ENCODE data around the gene PLEKHG5. TPM values are rescaled to one million over a fixed set of nuclear protein-coding genes. Genes with fewer than 3 reads are reported as not detected.
"Not testable (repeated sequence)": the region's sequence is repeated elsewhere in the genome, so short reads cannot be mapped to it uniquely, and the experiment has no call there.

Gene PLEKHG5
- total RNA-seq, 4 donors from 2014 or later: 72.5 to 170 (median 99.8) TPM

DNA sequence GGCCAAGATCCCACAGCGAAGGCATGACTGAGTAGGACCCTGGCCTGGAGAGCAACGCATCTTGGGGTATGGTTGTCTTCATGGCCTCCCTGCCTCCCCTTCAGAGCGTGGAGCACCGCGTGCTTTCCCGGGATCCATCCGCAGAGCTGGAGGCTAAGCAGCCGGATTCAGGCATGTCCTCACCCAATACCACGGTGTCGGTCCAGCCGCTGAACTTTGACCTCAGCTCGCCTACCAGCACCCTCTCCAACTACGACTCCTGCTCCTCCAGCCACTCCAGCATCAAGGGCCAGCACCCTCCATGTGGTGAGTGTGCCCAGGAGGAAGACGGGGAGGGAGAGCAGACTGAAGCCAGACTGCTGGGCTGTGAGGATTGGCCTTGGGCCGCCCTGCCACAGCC is 47.1 kb downstream of the PLEKHG5 start:
- WGBS, 2 donors: 90 to 93% methylated on average over 11 to 15 of the region's 15 CpGs
- intact Hi-C loops (cut with DNase I; ENCODE audit: low total_unique reads): no loop called here
- TF ChIP-seq, protein P1, sequence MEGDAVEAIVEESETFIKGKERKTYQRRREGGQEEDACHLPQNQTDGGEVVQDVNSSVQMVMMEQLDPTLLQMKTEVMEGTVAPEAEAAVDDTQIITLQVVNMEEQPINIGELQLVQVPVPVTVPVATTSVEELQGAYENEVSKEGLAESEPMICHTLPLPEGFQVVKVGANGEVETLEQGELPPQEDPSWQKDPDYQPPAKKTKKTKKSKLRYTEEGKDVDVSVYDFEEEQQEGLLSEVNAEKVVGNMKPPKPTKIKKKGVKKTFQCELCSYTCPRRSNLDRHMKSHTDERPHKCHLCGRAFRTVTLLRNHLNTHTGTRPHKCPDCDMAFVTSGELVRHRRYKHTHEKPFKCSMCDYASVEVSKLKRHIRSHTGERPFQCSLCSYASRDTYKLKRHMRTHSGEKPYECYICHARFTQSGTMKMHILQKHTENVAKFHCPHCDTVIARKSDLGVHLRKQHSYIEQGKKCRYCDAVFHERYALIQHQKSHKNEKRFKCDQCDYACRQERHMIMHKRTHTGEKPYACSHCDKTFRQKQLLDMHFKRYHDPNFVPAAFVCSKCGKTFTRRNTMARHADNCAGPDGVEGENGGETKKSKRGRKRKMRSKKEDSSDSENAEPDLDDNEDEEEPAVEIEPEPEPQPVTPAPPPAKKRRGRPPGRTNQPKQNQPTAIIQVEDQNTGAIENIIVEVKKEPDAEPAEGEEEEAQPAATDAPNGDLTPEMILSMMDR (IDR thresholded peaks at IDR 0.05): no peak
- no peak for DNase-seq (ENCODE audit: low spot score in 2 of 2)
- H3K4me3 ChIP-seq (ENCODE audit: low read depth, poor library complexity, severe bottlenecking): no peak overlapping the region

DNA sequence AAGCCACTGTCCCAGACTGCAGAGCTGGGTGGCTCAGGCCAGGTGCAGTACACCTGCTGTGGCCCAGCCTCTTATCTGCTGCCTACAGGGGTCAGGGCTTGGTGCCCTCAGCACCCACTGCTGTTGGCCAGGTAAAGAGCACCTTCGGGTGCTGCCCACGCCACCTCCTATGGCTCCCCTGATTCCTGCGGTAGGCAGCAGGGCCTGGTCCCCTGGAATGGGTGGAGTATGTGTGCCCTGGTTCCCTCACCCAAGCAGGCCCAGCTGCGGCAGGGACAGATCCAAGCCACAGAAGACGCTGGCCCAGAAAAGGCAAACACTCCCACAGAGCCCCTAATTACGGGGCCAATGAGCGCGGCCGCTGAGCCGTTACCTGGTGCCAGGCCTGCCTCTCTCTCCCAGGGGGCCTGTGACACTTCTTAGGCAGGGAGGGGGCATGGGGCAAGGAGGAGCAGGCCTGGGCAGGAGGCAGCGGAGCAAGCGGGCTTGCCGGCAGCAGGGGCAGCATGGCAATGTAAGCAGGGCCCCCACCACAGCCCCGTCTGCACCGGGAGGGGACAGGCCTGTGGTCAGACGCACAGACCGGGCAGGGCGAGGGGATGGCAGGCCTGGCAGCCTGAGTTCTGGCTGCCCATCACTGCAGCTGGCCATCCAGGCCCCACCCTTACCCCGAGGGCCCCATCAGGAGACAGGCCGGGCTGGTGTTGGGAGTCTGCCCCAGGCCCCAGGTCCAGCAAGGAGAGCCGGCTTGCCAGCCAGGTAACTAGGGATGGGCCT is 47.9 kb downstream of the PLEKHG5 start:
- intact Hi-C loops (cut with DNase I; ENCODE audit: low total_unique reads): no loop called here
- 78 to 86% methylated on average over 16 to 21 of the region's 21 CpGs for WGBS, 2 donors
- H3K4me3 ChIP-seq (ENCODE audit: low read depth, poor library complexity, severe bottlenecking): no peak overlapping the region
- TF ChIP-seq, protein P1 (IDR thresholded peaks at IDR 0.05): no peak
- no peak for TF ChIP-seq POLR2A (IDR thresholded peaks at IDR 0.05)
- DNase-seq (ENCODE audit: low spot score in 2 of 2): no peak

DNA sequence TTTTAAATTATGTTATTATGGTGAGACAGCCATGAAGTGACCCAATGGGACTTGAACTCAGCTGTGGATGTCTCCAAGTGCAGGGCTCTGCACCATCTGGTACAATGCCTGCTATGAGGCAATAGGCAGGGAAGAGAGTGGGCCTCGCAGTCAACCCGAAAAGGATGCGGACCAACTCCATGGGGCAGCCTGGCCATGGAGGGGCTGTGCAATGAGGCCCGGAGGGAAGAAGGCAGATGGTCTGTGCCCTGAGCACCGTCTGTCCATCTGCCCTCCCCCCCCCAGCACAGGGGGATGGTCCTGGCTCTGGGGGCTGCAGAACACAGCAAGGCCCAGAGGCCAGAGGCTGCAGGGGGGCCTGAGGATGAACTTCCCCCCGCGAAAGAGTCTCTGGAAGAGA is 49.9 kb downstream of the PLEKHG5 start:
- 87% methylated on average over 7 of the region's 7 CpGs for WGBS, 2 donors

DNA sequence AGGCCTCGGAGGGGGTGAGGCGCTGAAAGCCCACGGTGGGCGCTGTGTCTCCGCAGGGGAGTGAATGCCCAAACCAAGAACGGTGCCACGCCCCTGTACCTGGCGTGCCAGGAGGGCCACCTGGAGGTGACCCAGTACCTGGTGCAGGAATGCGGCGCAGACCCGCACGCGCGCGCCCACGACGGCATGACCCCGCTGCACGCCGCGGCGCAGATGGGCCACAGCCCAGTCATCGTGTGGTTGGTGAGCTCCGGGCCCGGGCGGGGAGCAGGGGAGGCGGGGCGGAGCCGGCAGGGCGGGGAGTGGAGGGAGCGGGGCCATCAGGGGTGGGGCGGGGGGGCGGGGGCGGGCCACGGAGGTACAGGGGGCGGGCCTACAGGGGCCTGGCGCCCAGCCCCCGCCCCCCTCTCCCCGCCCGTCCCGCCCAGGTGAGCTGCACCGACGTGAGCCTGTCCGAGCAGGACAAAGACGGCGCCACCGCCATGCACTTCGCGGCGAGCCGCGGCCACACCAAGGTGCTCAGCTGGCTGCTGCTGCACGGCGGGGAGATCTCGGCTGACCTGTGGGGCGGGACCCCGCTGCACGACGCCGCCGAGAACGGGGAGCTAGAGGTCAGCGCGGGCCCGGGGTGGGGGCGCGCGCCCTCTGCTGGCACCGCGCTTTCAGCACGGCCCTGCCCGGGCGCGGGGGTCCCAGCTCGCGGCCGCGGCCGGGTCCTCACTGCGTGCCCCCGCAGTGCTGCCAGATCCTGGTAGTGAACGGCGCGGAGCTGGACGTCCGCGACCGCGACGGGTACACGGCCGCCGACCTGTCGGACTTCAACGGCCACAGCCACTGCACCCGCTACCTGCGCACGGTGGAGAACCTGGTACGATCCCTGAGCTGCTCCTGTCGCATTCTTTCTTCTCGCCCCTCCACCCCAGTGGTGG is 51.0 kb downstream of the PLEKHG5 start:
- intact Hi-C loops (cut with DNase I; ENCODE audit: low total_unique reads): no loop called here
- H3K4me3 ChIP-seq (ENCODE audit: low read depth, poor library complexity, severe bottlenecking): no peak overlapping the region
- DNase-seq (ENCODE audit: low spot score in 2 of 2): no peak
- TF ChIP-seq POLR2A (IDR thresholded peaks at IDR 0.05): no peak
- TF ChIP-seq, protein P1 (IDR thresholded peaks at IDR 0.05): no peak
- 25 to 28% methylated on average over 29 to 39 of the region's 101 CpGs for WGBS, 2 donors

More for the DNA sequence above, 49.9 kb downstream of the PLEKHG5 start:
- DNase-seq (ENCODE audit: low spot score in 2 of 2): no peak
- TF ChIP-seq, protein P1 (IDR thresholded peaks at IDR 0.05): no peak
- no peak for TF ChIP-seq POLR2A (IDR thresholded peaks at IDR 0.05)
- H3K4me3 ChIP-seq (ENCODE audit: low read depth, poor library complexity, severe bottlenecking): no peak overlapping the region
- intact Hi-C loops (cut with DNase I; ENCODE audit: low total_unique reads): no loop called here

DNA sequence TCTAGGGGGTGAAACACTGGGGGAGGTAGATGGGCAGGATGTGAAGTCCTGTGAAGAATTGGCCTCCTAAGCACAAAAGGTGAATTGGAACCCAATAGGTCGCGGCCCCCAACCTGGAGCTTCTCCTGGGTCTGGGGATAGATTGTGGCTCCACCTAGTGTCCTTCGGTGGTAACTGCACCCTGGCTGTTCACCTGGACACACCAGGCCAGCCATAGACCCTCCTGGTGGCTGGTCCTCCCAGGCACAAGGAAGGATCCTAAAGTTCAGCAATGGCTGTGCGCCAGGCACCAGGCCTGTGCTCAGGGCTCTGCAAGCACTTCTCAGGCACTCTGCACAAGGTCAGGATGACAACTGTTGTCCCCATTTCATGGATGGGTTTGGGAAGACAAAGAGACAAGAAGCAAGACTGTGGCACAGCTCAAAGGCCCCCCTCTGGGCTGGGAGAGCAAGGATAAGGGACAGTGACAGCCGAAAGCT is 53.4 kb downstream of the PLEKHG5 start:
- peak in 1 of 2 donors; percentile 92 for DNase-seq (ENCODE audit: low spot score in 2 of 2)
- no peak overlapping the region for H3K4me3 ChIP-seq (ENCODE audit: low read depth, poor library complexity, severe bottlenecking)
- WGBS, 2 donors: 12 to 19% methylated on average over 4 to 5 of the region's 5 CpGs
- TF ChIP-seq POLR2A (IDR thresholded peaks at IDR 0.05): no peak
- TF ChIP-seq, protein P1 (IDR thresholded peaks at IDR 0.05): peak in 1 of 3 donors; percentile 15
- intact Hi-C loops (cut with DNase I; ENCODE audit: low total_unique reads): no loop called here

DNA sequence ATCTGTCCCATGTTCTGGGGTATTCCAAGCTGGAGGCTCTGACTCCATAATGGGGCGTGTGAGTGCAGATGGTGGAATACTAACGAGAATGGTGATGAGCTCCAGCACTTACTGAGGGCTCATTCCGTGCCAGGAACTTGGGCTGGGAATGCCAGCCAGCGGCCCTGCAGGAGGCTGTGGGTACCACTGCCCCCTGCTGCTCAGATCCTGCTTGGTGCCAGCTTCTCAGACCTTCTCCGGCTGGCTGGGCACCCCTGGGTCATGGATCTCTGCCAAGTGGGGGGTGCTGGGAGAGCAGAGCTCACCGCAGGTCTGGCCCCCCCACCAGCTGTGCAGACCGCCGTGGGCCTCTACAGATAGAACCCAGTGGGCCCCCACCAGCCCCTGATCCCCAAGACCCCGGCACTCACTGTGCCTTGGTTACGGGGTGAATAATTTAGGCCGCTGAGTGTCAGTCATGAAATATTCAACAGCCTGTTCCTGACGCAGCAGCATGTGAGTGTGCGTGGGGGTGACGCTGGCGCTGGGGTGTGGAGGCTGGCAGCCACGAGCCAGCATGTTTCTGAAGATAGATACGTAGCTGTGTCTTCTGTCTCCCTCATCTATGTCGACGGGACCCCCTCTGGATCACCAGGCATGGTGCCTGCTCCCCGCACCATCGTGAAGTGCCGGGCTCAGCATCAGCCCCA is 54.3 kb downstream of the PLEKHG5 start:
- WGBS, 2 donors: 38 to 47% methylated on average over 16 to 19 of the region's 22 CpGs
- H3K4me3 ChIP-seq (ENCODE audit: low read depth, poor library complexity, severe bottlenecking); DNase-seq (ENCODE audit: low spot score in 2 of 2); intact Hi-C loops (cut with DNase I; ENCODE audit: low total_unique reads): not testable (repeated sequence)

DNA sequence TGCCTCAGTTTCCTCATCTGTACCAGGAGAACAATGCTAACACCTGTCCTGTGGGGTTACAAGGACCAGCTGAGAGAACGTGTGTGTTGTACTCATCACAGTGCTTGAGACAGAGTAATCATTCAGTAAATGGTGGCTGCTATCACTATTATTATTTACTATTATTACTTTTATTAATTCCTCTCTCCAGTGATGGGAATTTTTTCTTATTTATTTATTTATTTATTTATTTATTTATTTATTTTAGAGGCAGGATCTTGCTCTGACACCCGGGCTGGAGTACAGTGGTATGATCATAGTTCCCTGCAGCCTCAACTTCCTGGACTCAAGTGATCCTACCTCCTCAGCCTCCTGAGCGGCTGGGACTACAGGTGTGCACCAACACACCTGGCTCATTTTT is 55.2 kb downstream of the PLEKHG5 start:
- DNase-seq (ENCODE audit: low spot score in 2 of 2); intact Hi-C loops (cut with DNase I; ENCODE audit: low total_unique reads): not testable (repeated sequence)
- 80 to 85% methylated on average over 3 of the region's 3 CpGs for WGBS, 2 donors

More for the DNA sequence above, 55.2 kb downstream of the PLEKHG5 start:
- not testable (repeated sequence) for H3K4me3 ChIP-seq (ENCODE audit: low read depth, poor library complexity, severe bottlenecking)

Measured in lower leg skin (tissue), 4 donors.